ENCODE measurements around the gene LDHAL6B. TPM values are rescaled to one million over a fixed set of nuclear protein-coding genes. Genes with fewer than 3 reads are reported as not detected.
"Not testable (repeated sequence)": the region's sequence is repeated elsewhere in the genome, so short reads cannot be mapped to it uniquely, and the experiment has no call there.

The LDHAL6B gene
- not detected for total RNA-seq
- long read RNA-seq = 0 reads

DNA sequence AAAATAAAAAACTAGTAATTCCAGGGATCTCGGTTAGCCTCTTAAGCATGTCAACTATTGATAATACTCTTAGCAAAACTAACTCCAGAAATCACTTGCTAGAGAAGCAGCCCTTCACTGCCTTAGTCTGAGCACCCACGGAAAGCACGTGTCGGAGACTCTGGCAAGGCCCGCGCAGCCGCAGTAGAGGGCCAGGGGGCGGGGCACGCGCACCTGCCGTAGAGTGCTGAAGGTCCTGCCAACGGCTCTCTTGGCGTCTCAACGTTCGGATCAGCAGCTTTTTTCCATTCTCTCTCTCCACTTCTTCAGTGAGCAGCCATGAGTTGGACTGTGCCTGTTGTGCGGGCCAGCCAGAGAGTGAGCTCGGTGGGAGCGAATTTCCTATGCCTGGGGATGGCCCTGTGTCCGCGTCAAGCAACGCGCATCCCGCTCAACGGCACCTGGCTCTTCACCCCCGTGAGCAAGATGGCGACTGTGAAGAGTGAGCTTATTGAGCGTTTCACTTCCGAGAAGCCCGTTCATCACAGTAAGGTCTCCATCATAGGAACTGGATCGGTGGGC lies at the start of gene LDHAL6B:
LDHAL6B (plus strand) TSS at position 221 of the 561 bp plus-strand sequence; CDS start at position 319, 98 bp downstream.
- ATAC-seq (ENCODE audit: poor library complexity) (no peak), DNase-seq (no peak)
- intact Hi-C loops (cut with DNase I) = no loop called here

DNA sequence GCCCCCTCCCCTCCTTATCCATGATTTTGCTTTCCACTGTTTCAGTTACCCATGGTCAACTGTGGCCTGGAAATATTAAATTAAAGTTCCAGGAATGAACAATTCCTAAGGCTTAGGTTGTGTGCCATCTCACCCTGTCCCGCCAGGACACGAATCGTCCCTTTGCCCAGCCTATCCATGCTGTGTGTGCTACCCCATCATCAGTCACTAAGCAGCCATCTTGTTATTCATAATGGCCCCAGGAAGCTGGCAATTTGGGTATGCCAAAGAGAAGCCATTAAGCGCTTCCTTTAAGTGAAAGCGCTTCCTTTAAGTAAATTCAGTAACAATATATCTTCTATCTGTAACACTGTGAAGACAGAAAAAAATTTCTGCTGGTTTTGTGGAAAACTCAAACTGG lies 49.2 kb upstream of the LDHAL6B start:
- intact Hi-C loops (cut with DNase I) = loop anchor here (10.0 kb wide), 1 partner anchor 183 kb away; no protein-coding TSS in a partner anchor
- no peak for DNase-seq
- no peak for ATAC-seq (ENCODE audit: poor library complexity)

- ATAC-seq (ENCODE audit: poor library complexity) = no peak
- intact Hi-C loops (cut with DNase I) = loop anchor here (10.0 kb wide), 1 partner anchor 183 kb away; no protein-coding TSS in a partner anchor
Measured at GRCh38 chr15:59157840-59158700, 48.6 kb upstream of the LDHAL6B start.

GRCh38 chr15:59158701-59159034 lies 48.0 kb upstream of the LDHAL6B start:
- intact Hi-C loops (cut with DNase I) = loop anchor here (10.0 kb wide), 1 partner anchor 184 kb away; no protein-coding TSS in a partner anchor
- ATAC-seq (ENCODE audit: poor library complexity) (no peak), DNase-seq (no peak)

More at GRCh38 chr15:59157840-59158700, 48.6 kb upstream of the LDHAL6B start:
- DNase-seq = no peak

GRCh38 chr15:59159210-59159609 lies 47.4 kb upstream of the LDHAL6B start:
- ATAC-seq (ENCODE audit: poor library complexity) = no peak

GRCh38 chr15:59160880-59161593 lies 45.6 kb upstream of the LDHAL6B start:
- DNase-seq (no peak), ATAC-seq (ENCODE audit: poor library complexity) (no peak)
- intact Hi-C loops (cut with DNase I) = no loop called here

More at GRCh38 chr15:59159210-59159609, 47.4 kb upstream of the LDHAL6B start:
- intact Hi-C loops (cut with DNase I) = loop anchor here (10.0 kb wide), 1 partner anchor 184 kb away; no protein-coding TSS in a partner anchor
- no peak for DNase-seq

GRCh38 chr15:59162080-59162479 lies 44.6 kb upstream of the LDHAL6B start:
- ATAC-seq (ENCODE audit: poor library complexity); DNase-seq; intact Hi-C loops (cut with DNase I): not testable (repeated sequence)

GRCh38 chr15:59165726-59166125 lies 40.9 kb upstream of the LDHAL6B start:
- intact Hi-C loops (cut with DNase I) = no loop called here
- no peak for ATAC-seq (ENCODE audit: poor library complexity)
- DNase-seq = no peak

DNA sequence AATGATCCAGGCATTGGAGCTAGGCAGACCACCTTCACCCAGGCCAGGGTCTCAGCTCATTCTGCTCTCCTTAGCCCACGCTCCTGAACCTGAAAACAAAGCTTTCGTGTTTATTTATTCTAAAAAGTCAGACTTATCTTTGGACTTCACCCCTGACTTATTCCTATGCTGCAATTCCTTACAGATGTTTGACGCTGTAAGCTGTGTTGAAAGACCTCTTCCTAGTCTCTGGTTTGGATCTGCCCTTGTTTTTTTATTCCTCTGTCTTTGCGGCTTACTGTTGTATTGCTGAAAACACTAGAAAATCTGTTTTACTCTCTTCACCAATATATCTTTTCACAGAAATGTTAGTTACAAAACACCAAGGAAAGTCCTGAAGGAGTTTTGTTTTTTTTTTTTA lies 40.5 kb upstream of the LDHAL6B start:
- intact Hi-C loops (cut with DNase I) = no loop called here
- DNase-seq (no peak), ATAC-seq (ENCODE audit: poor library complexity) (no peak)

DNA sequence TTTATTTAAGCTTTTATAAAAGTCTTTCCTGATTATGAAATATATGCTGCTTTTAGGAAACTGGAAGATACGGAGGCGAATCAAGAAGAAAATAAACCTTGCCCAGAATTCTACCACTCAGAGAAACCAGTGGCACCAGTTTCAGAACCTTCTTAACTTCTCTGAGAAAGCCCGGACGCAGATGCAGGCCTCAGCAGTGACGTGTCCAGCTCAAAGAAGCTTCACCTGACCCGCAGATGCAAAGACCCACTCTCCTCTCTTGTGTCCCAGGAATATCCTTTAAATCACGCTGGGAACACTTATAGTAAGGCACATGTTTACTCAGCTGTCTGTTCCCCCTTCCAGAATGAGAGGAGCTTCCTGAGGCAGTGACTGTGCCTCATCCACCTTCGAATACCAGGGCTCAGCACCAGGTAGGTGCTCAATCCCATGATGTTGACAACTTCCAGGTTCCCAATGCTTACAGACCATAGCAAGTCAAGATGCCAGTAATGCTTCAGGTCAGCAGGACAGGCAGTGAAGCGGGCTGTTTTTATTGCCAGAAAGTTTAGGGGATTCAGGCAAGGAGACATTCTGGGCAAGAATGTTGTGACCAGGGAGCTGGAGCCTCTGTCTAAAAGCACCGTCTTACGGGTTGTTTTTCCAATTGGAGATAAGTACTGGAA lies 39.9 kb upstream of the LDHAL6B start:
- intact Hi-C loops (cut with DNase I) = no loop called here

DNA sequence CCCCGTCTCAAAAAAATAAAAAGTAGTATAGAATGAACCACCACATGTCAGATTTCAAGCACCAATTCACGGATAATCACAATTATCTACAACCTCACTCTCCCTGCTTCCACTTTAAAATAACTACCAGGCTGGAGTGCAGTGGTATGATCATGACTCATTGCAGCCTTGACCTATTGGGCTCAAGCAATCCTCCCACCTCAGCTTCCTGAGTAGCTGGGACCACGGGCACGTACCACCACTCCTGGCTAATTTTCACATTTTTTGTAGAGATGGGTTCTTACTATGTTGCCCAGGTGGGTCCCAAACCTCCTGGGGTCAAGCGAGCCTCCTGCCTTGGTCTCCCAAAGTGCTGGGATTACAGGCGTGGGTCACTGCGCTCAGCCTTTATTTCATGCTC lies 38.1 kb upstream of the LDHAL6B start:
- intact Hi-C loops (cut with DNase I) = no loop called here
- no peak for ATAC-seq (ENCODE audit: poor library complexity)
- no peak for DNase-seq

More for the DNA sequence above, 39.9 kb upstream of the LDHAL6B start:
- ATAC-seq (ENCODE audit: poor library complexity) (no peak), DNase-seq (no peak)

GRCh38 chr15:59169251-59169708 lies 37.4 kb upstream of the LDHAL6B start:
- no peak for DNase-seq
- intact Hi-C loops (cut with DNase I) = no loop called here
- ATAC-seq (ENCODE audit: poor library complexity) = no peak

GRCh38 chr15:59170295-59171066 lies 36.2 kb upstream of the LDHAL6B start:
- intact Hi-C loops (cut with DNase I) = loop anchor here (5.0 kb wide), 1 partner anchor 322 kb away; no protein-coding TSS in a partner anchor
- ATAC-seq (ENCODE audit: poor library complexity) (peak; percentile 51), DNase-seq (peak; percentile 57)

DNA sequence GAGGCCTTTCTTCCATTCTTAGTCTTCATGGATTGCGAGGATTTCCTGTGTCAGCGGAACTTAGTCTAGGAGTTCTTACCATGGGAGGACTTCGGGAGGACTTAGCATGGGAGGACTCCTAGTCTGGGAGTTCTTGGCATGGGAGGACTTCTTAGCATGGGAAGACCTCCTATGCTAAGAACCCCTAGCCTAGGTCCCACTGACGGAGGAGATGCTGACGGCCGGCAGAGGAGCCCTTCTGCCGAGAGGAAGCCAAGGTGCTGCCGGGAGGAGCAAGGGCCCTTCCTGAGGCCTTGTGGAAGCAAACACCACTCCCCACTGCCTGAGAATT lies 35.6 kb upstream of the LDHAL6B start:
- intact Hi-C loops (cut with DNase I) = loop anchor here (5.0 kb wide), 1 partner anchor 321 kb away; no protein-coding TSS in a partner anchor
- ATAC-seq (ENCODE audit: poor library complexity) = no peak
- no peak for DNase-seq

DNA sequence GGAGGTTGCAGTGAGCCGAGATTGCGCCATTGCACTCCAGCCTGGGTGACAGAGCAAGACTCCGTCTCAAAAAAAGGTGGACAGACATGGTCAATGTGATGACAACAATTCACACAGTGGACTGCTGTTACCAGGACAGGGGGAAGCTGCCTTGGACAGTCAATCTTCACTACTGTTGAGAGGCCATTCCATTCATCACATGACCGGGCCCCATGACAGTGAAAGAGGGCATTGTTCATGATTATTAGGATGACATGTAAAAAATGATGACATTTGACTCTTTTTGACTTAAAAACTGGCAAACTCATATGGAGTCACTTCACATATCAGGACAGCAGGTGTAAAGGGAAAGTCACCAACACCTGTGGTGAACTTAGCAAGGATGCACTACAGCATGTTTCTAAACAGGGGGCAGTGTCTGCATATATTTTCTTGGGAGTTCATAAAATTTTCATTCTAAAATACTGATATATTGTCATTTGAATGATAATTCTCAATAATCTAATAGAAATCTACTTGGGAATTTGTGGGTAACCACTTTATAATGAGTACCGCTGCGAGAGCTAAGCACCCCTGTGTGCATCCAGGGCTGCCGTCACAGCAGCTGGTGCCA lies 34.2 kb upstream of the LDHAL6B start:
- no peak for DNase-seq
- intact Hi-C loops (cut with DNase I) = loop anchor here (5.0 kb wide), 1 partner anchor 320 kb away; no protein-coding TSS in a partner anchor
- ATAC-seq (ENCODE audit: poor library complexity) = no peak

DNA sequence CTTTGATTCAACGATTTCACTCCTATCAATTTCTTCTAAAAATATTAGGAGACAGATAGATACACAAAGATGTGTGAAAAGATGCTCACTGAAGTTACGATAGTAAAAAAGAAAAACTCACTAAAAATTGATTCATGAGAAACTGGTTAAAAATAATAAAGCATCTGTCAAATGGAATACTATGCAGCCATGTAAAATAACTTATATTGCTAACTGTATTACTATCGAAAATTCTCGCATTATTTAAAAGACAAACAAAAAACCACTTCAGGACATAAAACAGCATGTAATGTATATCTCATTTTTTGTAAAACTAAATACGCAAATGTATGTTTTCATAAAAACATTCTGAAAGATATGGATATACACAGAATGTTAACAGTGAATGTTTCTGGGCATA lies 33.4 kb upstream of the LDHAL6B start:
- intact Hi-C loops (cut with DNase I) = loop anchor here (5.0 kb wide), 1 partner anchor 319 kb away; no protein-coding TSS in a partner anchor
- ATAC-seq (ENCODE audit: poor library complexity) (no peak), DNase-seq (no peak)

GRCh38 chr15:59174151-59174834 lies 32.4 kb upstream of the LDHAL6B start:
- DNase-seq (no peak), ATAC-seq (ENCODE audit: poor library complexity) (no peak)
- intact Hi-C loops (cut with DNase I) = loop anchor here (5.0 kb wide), 1 partner anchor 318 kb away; no protein-coding TSS in a partner anchor

Data from Right ventricle myocardium superior (tissue), 1 donor.